Endothelial cell (in vitro differentiated cells): ENCODE data around the gene AGO4. TPM values are rescaled to one million over a fixed set of nuclear protein-coding genes. Genes with fewer than 3 reads are reported as not detected.
"Not testable (repeated sequence)": the region's sequence is repeated elsewhere in the genome, so short reads cannot be mapped to it uniquely, and the experiment has no call there.

ENCODE experiments used
- DNase-seq: peaks from one replicate; pipeline ENCODE4 v3.0.0; 2021; ENCODE audit warnings: low spot score
- H3K27ac Mint-ChIP-seq: one replicate; pipeline ENCODE4 v1.8.0; 2021; ENCODE audit warnings: mixed read lengths, inconsistent platforms; ENCODE audit not compliant: unreplicated experiment
- H3K27me3 Mint-ChIP-seq: one replicate; pipeline ENCODE4 v1.8.0; 2021; ENCODE audit warnings: mild to moderate bottlenecking, moderate library complexity, mixed read lengths, inconsistent platforms; ENCODE audit not compliant: unreplicated experiment
- H3K36me3 Mint-ChIP-seq: one replicate; pipeline ENCODE4 v1.8.0; 2021; ENCODE audit warnings: mild to moderate bottlenecking, low read depth, mixed read lengths, inconsistent platforms; ENCODE audit not compliant: unreplicated experiment
- H3K4me1 Mint-ChIP-seq: one replicate; pipeline ENCODE4 v1.8.0; 2021; ENCODE audit warnings: mild to moderate bottlenecking, mixed read lengths, inconsistent platforms; ENCODE audit not compliant: unreplicated experiment
- H3K4me3 Mint-ChIP-seq: one replicate; pipeline ENCODE4 v1.8.0; 2021; ENCODE audit warnings: mild to moderate bottlenecking, mixed read lengths, inconsistent platforms; ENCODE audit not compliant: unreplicated experiment
- H3K9me3 Mint-ChIP-seq: one replicate; pipeline ENCODE4 v1.8.0; 2021; ENCODE audit warnings: mixed read lengths, inconsistent platforms; ENCODE audit not compliant: unreplicated experiment
- total RNA-seq: library from RNA; stranded (reverse); fragmentation: NEBNext Ultra II Directional; extraction: Animal tissue kit (Norgen Biotek cat#: 25700); gene quantifications from one replicate; pipeline ENCODE4 v1.2.1, GENCODE V29; 2021; ENCODE audit not compliant: unreplicated experiment
- TF ChIP-seq, protein P1 (sequence below): fragments of 200-600 bp; sonication (generic); IDR thresholded peaks from one replicate; pipeline ENCODE4 v1.5.0; 2021; ENCODE audit warnings: antibody characterized with exemption; ENCODE audit not compliant: unreplicated experiment

AGO4 gene
- total RNA-seq, 1 donor from 2014 or later, result 26.6 TPM

DNA sequence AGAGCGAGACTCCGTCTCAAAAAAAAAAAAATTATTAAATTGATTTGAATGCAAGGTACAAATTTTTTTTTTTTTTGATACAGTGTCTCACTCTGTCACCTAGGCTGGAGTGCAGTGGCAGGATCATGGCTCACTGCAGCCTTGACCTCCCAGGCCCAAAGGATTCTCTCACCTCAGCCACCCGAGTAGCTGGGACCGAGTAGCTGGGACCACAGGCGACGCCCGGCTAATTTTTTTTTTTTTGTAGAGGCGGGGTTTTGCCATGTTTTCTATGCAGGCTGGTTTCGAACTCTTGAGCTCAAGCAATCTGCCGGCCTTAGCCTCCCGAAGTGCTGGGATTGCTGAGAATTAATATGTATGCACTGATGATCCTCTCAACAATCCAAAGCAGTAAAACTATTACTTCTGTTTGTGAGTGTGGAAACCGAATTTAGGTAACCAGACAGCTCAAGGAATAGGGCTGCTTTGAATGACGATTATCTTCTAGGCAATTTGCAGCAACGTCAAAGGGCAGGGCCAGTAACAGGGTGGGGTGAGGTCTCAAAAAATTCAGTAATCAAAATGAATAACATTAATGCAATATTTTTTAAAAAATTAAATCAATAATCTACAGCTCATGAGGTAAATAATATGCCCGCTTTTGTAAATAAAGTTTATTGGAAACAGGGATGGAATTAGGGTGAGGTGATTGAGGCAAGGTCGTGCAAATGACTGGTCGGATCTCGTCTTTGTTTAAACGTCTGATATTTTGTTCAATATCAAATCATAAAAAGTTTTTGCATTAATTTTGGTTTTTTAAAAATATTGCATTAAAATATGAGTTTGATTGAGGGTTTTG lies 39.2 kb upstream of the AGO4 start:
- Mint-ChIP-seq H3K9me3 (no peaks in the 10 kb centered on the region), H3K4me1 (peaks cover 8% of the 10 kb centered on the region), H3K36me3 (no peaks in the 10 kb centered on the region), H3K27me3 (peaks cover 2% of the 10 kb centered on the region), H3K4me3 (peak overlapping the region; percentile 87), H3K27ac (peak overlapping the region; percentile 83)
- DNase-seq, result no peak
- TF ChIP-seq, protein P1, sequence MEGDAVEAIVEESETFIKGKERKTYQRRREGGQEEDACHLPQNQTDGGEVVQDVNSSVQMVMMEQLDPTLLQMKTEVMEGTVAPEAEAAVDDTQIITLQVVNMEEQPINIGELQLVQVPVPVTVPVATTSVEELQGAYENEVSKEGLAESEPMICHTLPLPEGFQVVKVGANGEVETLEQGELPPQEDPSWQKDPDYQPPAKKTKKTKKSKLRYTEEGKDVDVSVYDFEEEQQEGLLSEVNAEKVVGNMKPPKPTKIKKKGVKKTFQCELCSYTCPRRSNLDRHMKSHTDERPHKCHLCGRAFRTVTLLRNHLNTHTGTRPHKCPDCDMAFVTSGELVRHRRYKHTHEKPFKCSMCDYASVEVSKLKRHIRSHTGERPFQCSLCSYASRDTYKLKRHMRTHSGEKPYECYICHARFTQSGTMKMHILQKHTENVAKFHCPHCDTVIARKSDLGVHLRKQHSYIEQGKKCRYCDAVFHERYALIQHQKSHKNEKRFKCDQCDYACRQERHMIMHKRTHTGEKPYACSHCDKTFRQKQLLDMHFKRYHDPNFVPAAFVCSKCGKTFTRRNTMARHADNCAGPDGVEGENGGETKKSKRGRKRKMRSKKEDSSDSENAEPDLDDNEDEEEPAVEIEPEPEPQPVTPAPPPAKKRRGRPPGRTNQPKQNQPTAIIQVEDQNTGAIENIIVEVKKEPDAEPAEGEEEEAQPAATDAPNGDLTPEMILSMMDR, result no peak

DNA sequence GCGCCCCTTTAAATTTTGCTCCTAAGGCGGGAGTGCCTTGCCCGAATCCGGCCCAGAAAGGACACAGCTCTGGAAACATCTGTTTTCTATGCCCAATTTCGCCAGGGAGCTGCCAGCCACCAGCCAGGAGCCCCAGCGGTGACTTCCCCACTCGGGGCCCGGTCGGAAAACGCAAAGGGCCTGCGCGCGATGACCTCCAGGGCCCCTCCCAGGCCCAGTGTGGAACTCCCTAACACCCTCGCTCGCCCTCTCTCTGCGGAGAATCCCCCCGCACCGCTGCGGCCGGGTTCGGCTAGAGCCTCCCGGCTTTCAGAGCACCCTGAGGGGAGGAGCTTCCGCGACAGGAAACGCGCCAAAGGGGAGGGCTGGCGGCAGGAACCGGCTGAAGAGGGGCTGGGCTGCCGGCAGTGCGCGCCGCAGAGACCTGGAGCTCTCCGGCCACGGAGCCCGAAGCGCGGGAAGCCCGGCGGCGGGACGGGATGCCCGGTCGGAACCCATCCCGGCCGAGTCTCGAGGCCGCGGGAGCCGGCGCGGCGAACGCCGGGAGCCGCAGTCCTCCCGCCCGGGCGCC lies 38.5 kb upstream of the AGO4 start:
- Mint-ChIP-seq H3K4me1 (peaks cover 8% of the 10 kb centered on the region), H3K36me3 (no peaks in the 10 kb centered on the region), H3K9me3 (no peaks in the 10 kb centered on the region), H3K27me3 (no peaks in the 10 kb centered on the region), H3K27ac (peak overlapping the region; percentile 83), H3K4me3 (peak overlapping the region; percentile 87)
- TF ChIP-seq, protein P1, result no peak
- DNase-seq, result peak; percentile 88

DNA sequence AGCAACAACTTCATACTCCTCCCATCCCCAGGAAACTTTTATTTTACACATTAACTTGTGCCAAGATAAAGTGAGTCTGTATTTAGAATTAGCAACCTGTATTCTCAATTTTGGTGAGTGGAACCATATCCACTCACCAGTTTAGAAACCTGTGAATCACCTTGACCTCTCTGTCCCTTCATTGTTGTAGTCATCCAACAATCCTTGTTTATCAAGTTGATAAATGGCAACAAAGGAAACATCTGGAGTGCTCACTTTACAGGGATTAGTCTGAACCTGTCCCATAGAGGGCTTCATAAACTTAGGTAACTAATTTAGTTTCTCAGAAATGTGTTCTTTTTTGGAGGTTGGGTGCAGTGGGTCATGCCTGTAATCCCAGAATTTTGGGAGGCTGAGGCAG lies 34.1 kb upstream of the AGO4 start:
- TF ChIP-seq, protein P1, result no peak
- H3K36me3 Mint-ChIP-seq, result no peaks in the 10 kb centered on the region
- peaks cover 6% of the 10 kb centered on the region for H3K4me1 Mint-ChIP-seq
- DNase-seq, result no peak
- no peak overlapping the region for H3K27ac Mint-ChIP-seq
- H3K9me3 Mint-ChIP-seq, result no peaks in the 10 kb centered on the region
- H3K27me3 Mint-ChIP-seq, result no peaks in the 10 kb centered on the region
- no peak overlapping the region for H3K4me3 Mint-ChIP-seq

DNA sequence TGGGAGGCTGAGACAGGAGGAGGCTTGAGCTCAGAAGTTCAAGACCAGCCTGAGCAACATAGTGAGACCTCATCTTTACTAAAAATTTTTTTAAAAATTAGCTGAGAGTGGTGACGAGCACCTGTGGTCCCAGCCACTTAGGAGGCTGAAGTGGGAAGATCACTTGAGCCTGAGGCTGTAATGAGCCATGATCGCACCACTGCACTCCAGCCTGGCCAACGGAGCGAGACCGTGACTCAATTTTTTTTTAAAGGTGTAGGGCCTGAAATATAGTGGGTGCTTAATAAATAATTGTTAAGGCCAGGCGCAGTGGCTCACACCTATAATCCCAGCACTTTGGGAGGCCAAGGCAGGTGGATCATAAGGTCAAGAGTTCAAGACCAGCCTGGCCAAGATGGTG lies 31.6 kb upstream of the AGO4 start:
- H3K36me3 Mint-ChIP-seq, H3K4me1 Mint-ChIP-seq, H3K4me3 Mint-ChIP-seq, H3K27me3 Mint-ChIP-seq, H3K27ac Mint-ChIP-seq, H3K9me3 Mint-ChIP-seq, DNase-seq: not testable (repeated sequence)

DNA sequence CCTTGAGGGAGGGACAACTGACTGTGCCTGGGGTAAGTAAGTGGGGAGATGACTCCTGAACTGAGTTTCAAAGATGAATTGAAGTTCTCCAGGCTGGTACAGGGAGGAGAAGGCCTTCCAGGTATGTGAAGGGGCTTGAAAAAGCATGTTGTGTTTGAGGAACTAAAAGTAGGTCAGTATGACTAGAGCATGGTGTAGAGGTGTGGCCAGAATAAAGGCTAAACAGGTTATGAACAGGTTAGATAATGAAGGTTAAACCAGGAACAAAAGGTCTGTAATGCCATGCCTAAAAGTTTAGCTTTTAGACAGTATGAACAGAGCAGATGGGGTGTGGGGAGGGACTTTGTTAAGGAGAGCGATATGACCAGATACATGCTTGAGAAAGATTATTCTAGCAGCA lies 30.7 kb upstream of the AGO4 start:
- TF ChIP-seq, protein P1, result no peak
- H3K36me3 Mint-ChIP-seq, result no peaks in the 10 kb centered on the region
- H3K27ac Mint-ChIP-seq, result no peak overlapping the region
- no peak overlapping the region for H3K4me3 Mint-ChIP-seq
- H3K9me3 Mint-ChIP-seq, result no peaks in the 10 kb centered on the region
- H3K4me1 Mint-ChIP-seq, result no peaks in the 10 kb centered on the region
- no peaks in the 10 kb centered on the region for H3K27me3 Mint-ChIP-seq
- no peak for DNase-seq
